NCI-H774 (cell line): Measurements from ENCODE around the gene MAP1LC3B.

Experiments
- DNase-seq: peaks from one replicate; lab custom pipeline; 2025; lab: John Stamatoyannopoulos, UW

MAP1LC3B gene

DNA sequence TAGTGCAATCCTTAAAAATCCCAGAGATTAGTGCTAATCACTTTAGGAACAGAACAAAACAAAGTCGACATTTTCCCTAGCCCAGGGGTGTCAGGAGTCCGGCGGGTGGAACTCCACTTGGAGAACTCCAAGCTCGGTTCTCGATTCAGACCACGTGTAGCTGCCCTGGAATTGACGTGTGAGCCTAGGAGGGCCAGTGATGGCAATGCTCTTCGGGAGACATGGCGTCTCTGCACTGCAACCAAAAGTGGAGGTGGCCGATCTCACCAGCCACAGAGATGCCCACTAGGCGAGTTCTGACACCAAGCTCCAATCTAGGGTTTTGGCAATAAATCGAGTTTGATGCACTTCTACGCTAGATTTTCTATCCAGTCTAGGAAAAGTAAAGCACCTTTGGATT is 17.6 kb downstream of the MAP1LC3B start:
- DNase-seq, result no peak

DNA sequence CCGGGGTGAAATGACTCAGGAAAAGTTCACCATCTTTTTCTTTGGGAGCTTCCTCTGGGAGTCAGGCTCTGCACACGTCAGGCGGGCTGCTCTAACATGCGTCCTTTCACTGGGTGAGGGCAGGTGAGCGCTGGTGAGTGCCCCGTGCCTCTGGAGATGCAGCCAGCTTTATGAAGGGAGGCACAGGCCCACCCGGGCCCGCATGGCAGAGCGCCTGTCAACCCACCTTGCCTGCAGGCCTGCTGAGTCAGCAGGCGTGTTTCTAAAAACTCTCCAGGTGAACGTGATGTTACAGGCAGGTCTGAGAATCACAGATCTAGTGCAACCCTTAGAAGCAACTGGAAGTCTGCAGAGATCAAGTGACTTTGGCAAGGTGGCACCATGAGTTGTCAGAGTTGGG is 18.4 kb downstream of the MAP1LC3B start:
- DNase-seq, result no peak

DNA sequence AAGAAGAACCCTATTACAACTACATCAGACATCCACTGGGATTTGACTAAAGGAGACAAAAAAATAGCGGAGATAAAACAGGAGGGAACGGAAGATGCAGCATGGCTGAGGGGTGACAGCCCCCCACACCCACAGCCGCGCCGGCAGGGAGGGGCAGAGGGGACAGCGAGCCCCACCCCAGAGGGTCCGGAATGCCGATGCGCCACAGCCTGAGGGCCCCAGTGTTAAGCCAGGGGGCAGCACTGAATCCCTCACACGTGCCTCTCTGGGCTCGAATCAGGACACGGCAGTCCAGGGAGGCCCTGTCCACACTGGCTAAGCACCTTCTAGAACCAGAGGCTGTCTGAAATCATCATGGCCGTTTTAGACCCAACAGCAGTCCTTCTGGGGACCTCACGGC is 18.8 kb downstream of the MAP1LC3B start:
- no peak for DNase-seq

DNA sequence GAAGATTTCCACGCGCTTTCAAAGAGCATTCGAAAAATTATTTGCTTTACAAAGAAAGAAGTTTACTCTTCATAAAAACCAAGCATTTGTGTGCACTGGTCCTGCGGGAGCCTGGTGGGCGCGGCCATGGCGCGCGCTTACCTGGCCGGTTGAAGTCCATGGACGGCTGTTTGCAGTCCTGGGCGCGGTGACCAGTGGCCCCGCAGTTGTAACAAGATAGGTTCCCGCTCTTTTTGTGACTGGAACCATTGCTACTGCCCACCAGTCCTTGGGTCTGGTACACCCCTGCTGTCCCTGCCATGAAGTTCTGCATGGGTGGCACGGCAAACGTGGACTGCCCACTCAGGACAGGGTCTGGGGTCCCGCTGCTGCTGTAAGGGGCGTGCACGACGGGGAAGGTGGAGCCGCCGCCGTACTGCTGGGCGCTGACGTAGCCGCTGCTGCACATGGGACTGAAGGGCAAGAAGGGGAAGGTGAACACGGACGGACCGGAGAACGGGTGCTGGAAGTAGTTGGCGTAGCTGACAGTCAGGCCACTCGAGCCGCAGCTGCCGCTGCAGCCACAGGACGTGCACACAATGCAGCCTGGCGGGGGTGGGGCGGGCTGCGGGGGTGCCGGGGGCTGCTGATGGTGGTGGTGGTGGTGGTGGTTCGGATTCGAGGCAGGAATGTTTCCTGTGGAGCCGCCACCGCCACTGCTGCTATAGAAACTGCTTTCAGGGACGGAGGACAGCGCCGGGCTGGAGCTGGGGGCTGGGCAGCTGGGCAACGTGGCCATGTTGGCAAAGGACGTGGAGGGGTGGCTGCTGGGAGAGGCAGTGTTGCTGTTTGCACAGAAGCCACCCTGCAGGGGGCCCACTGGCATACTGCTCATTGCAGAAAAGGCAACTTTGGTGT is 19.5 kb downstream of the MAP1LC3B start:
- DNase-seq, result no peak

DNA sequence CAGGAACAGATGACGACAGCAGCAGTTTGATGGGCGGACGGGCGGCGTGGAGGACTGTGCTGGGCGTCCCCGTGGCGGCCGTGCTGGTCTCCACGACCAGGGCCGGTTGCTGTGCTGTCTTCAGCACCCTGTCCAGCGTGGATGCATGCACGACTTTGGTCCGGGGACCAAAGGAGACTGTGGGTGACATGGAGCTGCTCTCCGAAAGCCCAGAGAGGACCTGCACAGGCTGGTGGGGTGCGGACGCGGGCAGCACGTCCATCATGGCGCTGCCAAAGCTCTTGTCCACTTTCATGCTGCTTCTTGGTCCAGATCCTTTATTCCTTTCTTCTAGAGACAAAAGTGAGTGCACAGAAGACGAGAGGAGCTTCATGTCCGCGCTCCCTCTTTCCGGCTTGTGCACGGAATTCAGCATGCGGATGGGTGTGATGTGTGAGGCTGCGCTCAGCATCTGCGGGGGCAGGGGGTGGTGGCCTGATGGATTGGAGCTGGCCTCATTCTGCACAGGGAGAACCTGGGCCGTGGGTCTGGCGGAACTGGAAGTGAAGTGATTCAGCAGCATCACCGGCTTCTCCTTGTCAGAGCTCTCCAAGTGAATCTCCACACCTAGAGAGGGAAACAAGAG is 20.3 kb downstream of the MAP1LC3B start:
- DNase-seq, result no peak

DNA sequence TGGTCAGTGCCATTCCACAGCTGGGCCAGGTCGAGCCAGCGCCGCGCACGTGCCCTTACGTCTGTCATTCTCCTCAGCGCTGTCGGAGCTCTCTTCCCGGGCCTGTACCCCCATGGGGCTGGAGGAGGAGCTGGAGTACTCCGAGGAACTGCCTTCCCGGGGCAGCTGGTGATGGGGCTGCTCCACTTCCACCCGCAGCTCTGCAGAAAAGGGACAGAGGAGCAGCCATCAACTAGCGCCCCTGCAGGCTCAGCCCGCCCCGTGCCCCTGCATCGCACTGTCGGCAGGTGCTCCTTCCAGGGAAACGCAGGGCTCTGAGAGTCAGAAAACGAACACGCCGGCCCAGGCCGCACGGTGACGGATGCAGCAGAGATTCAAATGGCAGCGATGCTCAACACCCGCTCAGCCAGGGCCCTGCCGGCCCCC is 20.9 kb downstream of the MAP1LC3B start:
- no peak for DNase-seq

DNA sequence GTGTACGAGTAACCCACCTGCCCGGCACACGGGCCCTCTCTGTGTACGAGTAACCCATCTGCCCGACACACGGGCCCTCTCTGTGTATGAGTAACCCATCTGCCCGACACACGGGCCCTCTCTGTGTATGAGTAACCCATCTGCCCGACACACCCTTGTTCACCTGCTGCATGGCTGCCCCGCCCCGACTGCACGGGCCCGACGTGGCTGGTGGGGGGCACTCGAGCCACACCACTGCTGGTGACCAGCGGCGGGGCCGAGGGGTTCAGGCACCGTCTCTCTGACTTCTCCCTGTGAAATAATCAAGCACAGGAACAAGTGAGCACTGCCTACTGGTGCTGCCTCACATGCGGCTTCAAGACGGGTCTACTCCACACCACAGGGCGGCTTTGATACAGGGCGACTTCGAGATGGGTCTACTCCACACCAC is 22.1 kb downstream of the MAP1LC3B start:
- DNase-seq, result no peak

DNA sequence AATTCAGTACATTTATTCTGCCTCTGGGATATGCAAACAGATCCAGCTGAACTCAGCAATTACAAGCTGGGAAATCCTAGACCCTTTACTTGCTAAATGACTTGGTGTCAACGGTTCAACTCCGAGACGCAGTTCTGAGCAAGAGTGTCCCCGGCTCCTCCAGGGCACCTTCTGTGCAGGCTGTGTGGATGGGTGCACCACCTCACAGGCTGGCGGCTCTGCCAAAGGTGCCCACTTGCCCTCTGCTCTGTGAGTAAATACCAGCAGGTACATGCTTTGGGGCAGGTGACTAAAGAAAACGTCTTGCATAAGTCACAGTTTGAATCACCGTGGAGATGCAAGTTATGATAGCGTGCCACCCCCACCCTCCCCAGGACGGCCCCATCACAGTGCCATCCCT is 23.3 kb downstream of the MAP1LC3B start:
- DNase-seq, result no peak

DNA sequence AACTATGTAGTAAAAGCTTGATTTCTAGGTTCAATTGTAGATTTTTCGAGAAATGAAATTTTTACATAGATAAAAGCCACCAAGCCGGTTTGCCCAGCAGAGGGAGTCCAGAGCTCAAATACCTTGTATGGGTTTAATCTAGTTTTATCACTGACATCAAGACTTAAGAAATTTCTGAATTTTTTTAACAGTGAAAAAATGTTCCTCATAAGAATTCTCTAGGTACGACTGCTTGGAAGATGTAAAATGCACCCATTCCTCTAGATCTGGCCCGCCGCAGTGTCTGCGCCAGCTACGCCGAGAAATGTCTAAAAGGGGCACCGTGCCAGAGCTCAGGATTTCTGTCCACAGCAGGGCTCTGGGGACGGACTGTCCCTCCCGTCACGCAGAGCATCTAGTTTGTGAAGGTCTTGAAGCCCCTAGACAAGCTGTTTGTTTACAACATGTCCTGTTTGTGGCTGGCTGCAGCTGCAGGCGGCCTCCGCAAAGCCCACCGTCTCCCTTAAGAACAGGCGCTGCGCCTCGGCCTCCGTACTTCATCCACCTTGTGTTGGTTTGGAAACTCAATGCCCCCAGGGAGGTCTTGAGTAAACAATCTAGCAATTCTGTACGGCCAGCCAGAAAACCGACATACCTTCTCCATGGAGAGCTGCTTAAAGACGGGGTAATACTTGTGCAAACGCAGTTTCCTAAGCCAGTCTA is 24.8 kb downstream of the MAP1LC3B start:
- no peak for DNase-seq

DNA sequence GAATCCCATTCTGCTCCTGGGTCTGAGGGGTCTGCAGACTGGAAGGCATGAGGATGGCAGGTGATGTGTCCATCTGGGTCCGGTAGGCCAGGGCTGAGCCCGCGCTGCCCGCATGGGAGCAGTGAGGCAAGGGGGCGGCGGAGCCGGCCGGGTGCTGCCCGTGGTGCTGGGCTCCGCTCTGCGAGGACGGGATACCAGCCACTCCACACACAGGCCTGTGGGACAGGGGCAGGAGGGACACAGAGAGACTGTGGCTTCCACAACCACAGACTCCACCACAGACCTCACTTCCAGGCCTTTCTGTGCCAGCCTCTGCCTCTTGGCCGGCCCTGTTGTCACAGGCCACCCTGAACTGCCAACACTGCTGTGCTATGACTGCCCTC is 25.4 kb downstream of the MAP1LC3B start:
- DNase-seq, result no peak

DNA sequence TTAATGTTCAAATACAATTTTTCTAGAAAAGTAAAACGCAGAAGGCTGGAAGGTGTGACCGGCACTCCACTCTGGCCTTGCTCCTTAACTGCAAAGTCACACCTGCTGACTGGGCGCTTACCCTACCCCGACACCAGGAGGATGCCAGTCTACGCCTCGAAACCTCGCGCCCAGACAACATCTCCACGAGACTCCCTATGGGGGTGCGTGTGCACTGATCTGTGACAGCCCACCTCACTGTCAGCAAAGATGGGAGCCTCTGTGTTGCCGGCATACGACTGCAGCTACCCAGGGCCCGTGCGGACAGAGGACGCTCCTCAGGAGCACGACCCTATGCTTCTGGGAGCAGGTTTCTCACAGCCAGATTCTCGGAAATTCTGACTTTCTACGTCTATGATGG is 26.1 kb downstream of the MAP1LC3B start:
- no peak for DNase-seq

DNA sequence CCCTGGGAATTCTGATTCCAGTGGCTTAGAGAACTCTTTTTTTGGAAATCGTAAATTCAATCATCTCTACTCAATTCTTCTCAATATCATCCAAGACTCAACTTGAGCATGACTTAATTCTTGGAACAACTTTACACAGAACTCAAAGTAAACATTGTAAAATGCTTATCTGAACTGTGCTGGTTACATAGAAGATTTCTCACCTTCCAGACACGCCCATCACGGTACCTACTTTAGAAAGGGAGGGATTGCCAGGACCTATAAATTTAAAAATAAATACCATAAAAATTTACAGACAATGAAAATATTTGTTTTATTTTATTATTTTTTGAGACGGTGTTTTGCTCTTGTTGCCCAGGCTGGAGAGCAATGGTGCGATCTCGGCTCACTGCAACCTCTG is 26.5 kb downstream of the MAP1LC3B start:
- DNase-seq, result no peak

DNA sequence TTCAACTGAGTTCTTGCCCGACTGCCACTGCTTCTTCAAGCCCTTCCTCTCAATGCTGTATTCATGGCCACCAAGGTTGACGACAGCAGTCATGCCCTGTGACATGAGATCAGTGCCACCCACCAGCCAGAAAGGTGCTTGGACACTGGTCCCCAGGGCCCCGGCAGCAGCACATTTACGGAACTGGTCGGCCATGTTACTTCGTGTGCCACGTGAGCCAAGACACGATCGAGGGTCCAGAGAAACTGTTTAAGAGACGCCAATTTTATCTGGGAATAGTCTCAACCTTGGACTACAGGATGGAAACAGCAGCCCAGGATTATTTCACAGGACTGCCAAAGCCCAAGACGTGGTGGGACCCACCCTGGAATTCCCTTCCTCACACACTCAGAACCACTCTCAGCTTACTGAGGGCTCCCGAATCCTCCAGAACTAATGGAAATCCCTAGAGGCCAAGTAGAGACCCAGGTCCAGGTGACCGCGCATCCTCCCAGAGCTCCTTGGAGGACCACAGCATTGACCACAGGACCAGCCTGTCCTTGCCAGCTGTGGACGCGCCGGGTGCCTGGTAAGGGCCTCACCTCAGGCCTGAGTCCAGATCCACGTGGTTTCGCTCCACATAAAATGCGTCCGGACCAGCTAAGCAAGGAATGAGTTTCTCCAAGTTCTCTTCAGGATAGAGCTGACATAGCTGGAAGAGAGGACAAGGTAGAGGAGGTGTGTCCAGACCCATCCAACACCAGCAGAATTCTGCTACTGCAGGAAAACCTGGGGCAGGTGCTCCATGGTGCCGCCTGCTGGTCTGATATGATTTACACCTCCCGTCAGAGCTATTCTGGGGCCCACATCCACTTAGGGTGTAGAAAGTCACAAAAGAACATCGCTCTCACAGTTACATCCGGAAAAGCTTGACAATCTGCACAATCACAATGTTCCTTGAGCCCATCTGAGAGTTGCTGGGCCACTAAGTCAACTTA is 28.2 kb downstream of the MAP1LC3B start:
- DNase-seq, result no peak

DNA sequence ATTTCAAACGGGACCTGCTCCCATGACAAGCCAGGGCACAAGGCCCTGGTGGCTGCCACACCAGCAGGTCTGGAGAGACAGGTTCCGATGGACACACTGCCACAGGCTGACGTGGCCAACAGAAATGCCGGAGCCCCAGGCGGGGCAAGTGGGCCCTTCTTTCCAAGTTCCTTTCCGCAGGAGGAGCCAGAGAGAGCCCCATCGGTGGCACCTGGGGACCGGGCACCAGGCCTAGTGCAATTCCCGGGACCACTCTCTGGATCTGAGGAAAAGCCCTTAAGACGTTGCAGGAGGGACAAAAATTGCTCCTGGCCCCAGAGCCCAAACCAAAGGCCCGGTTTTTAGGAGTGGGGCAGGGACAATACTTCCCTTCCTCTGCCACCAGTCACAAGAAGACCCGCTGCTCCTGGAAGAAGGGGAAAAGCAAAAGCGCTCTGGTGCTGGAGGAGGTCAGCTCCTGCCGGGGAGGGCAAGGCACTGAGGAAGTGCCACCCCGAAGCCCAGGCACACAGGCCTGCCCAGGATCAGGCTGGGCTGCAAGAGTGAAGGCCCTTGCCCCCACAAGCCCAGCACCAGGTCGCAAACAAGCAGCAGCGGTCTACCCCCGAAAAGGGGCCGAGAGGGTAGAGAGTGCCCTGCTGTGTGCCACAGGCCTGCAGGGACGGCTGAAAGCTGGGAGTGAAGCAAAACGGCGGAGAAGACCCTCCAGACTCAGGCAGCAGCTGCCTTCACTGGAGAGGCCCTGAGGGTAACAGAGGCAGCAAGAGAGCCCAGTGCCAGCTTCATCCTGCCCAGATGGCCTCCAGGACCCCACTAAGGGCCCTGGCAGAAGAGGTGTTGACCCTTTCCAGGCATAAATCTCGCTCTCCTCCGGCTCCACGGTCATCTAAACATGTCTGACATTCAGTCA is 29.1 kb downstream of the MAP1LC3B start:
- no peak for DNase-seq

DNA sequence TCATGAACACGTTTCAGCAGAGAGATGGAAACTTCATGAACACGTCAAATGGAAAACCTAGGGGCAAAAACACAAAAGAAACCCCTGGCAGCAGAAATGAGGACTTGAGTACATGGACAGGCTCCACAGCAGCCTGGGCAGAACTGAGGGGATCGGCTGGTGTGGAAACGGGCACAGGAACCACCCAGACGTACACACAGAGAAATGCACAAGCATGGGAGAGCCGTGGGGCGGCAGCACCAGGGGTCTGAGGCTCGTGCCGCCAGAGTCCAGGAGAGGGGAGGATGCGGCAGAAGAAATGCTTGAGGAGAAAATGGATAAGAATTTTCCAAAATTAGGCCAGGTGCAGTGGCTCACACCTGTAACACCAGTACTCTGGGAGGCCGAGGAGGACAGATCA is 30.0 kb downstream of the MAP1LC3B start:
- DNase-seq, result no peak

DNA sequence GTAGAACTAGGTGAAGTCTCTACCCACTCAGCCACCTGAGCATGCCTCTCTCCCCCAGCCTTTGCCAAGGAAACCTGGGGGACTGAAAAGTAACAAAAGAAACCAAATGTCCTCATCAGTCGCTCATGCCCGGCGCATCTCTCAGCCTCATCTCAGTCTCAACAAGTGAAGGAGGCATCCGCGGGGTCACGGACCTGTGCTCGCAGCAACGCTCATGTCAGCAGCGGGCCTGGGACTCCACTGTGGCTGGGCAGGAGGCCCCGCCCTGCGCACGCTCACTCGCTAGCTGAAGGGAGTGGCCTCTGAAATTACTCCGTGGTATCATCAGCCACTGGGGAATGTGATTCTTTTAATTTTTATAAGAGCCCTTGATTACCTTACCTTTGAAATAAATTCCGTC is 31.3 kb downstream of the MAP1LC3B start:
- no peak for DNase-seq

DNA sequence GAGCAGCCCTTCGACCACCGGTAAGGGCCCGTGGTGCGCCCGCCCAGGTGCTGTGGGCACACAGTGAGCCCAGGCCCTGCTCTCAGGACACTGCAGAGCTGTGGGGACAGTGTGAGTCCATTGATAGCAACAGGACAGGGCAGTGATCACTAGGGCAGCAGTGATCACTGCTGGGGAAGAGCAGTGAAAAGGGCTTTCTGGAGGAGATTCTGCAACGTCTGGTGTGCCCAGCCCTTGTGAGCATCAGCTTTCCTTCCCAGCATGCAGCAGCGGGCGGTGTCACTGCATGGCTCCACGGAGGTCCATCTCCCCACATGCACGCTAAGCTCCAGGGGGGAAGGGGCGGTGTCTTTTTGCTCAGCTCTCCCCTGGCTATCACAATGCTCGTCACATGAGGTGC is 32.1 kb downstream of the MAP1LC3B start:
- no peak for DNase-seq

DNA sequence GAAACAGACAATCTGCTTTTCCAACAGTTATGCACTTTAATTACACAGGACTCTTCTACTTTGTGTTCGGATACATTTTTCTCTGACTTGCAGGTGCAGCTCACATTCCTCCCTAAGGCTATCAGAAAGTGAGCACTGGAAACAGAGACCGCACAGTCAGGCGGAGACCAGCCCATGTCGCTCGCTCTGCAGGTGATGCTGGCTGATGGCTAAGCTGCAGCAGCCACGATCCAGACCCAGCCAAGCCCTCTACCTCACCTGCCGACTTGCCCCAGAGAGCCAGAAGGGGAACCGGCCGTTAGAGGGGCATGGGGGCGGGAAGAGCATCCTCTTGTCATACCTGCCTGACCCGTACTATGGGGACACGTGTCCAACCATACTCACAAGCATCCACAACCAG is 33.8 kb downstream of the MAP1LC3B start:
- DNase-seq, result no peak

DNA sequence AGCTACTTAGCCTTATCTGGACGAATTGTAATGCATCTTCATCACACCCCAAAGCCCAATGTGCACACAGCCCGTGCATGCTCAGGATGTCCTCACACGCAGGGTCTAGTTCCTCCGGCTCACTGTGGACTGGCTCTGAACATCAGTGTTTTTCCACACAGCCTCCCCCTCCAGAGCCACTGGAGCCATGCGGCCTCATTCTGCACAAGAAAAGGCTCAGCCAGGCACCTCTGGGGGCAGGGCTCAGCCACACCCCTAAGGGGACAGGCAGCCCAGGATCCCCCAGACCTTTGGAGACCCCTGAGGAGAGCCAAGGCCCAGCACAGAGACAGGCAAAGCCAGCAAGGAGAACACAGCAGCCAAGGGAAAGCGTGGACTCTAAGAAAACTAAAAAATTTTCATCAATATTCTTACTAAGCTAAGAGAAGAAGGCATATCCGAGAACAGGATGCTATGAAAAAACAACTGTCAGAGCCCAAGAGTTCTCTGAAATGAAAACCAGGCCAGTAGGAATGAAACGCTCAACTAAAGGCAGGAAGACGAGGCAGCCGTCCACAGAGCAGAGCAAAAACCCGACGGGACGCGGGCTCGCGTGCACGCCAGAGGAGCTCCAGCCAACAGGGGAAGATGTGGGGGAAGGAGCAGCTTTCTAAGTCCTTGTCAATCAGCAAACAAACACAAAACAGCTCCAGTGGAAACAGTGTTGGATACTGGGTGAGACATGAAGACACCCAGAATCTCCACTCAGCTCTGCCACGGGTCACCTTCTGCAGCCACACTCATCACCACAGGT is 34.5 kb downstream of the MAP1LC3B start:
- DNase-seq, result no peak

DNA sequence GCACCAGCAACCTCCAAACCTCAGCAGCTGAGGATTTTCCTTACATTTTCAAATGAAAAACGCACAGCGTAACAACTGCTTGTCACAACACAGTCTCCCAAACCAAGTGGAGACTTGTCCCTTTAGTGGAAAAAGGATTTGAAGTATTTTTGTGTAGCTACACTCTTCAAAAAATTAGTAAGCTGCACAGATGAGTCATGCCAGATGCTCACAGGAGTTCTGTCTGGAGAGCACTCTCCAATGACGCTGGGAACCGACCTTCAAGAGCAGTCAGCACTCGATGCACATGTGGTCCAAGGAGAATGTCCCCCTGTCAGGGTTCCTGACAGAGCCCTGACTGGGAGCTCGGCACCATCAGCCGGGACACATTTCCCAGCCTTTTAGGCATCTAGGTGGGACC is 39.8 kb downstream of the MAP1LC3B start:
- DNase-seq, result no peak
